GM12878 (cell line): ENCODE results near the gene CPNE5. TPM values are rescaled to one million over a fixed set of nuclear protein-coding genes. Genes with fewer than 3 reads are reported as not detected.

Source experiments
- ATAC-seq: fragments of 200-7000 bp; cut with Tn5 transposase; 3 replicates; pipeline ENCODE4 v1.9.1; 2020; ENCODE audit warnings: mild to moderate bottlenecking, moderate library complexity
- BruUV-seq: library from RNA; stranded (reverse); fragments of 400-500 nt; replicated peaks from 2 replicates; lab custom pipeline; 2021; lab: Mats Ljungman, UMichigan
- CTCF ChIA-PET: fragments of 300-600 bp; sonication (Branson Sonifier 250); formaldehyde crosslinking; extraction: SDS; loops from one replicate; lab custom pipeline; 2021; ENCODE audit warnings: inconsistent platforms; lab: Yijun Ruan, JAX
- POLR2A ChIA-PET: fragments of 350-600 bp; formaldehyde crosslinking; extraction: SDS; loops from one replicate; lab custom pipeline; 2021; ENCODE audit warnings: inconsistent platforms; lab: Charles Lee
- RAD21 ChIA-PET: fragments of 300-600 bp; sonication (Branson Sonifier 250); formaldehyde crosslinking; loops from one replicate; lab custom pipeline; 2023; ENCODE audit warnings: antibody characterized with exemption; ENCODE audit not compliant: unreplicated experiment; lab: Charles Lee
- SMC1A ChIA-PET: fragments of 300-600 bp; sonication (Branson Sonifier 250); formaldehyde crosslinking; loops from one replicate; lab custom pipeline; 2023; ENCODE audit not compliant: unreplicated experiment, uncharacterized antibody; lab: Charles Lee
- DNase-seq: peaks from one replicate; pipeline ENCODE4 v3.0.0-alpha.2; 2011; ENCODE audit warnings: low read depth, low spot score
- FAIRE-seq: peaks from 3 replicates; lab custom pipeline; 2011; peaks lifted over from hg19 to GRCh38; lab: Jason Lieb, UNC
- H2AFZ ChIP-seq: 2 replicates; pipeline ENCODE4 v1.6.0; 2011; ENCODE audit warnings: low read depth, low read length, control low read depth; ENCODE audit not compliant: control insufficient read depth
- H3K27ac ChIP-seq: 2 replicates; pipeline ENCODE4 v1.5.1; 2011; ENCODE audit warnings: control low read depth; ENCODE audit not compliant: control insufficient read depth, insufficient read depth
- H3K27me3 ChIP-seq, 2 experiments: replicated peaks in 1 of 2; 2 replicates each; pipeline versions ENCODE4 v1.6.0 to v1.6.1; 2011; ENCODE audit warnings: low read length in 1 of 2; ENCODE audit not compliant: control insufficient read depth in 2 of 2, insufficient read depth in 2 of 2
- H3K36me3 ChIP-seq, 2 experiments: 2 replicates each; pipeline ENCODE4 v1.5.1; 2011; ENCODE audit warnings: low read length in 1 of 2; ENCODE audit not compliant: control insufficient read depth in 2 of 2, insufficient read depth in 2 of 2
- H3K4me1 ChIP-seq: 2 replicates; pipeline ENCODE4 v1.6.1; 2011; ENCODE audit warnings: mild to moderate bottlenecking, low read length, moderate library complexity, mixed read lengths; ENCODE audit not compliant: control insufficient read depth, insufficient read depth
- H3K4me2 ChIP-seq: 2 replicates; pipeline ENCODE4 v1.6.0; 2011; ENCODE audit warnings: control low read depth; ENCODE audit not compliant: control insufficient read depth, insufficient read depth
- H3K4me3 ChIP-seq: fragments of 200-600 bp; sonication (generic); 2 replicates; pipeline ENCODE4 v1.5.1; 2016
- H3K79me2 ChIP-seq: 2 replicates; pipeline ENCODE4 v1.6.0; 2011; ENCODE audit warnings: low read length; ENCODE audit not compliant: control insufficient read depth, insufficient read depth
- H3K9ac ChIP-seq: 2 replicates; pipeline ENCODE4 v1.8.0; 2011; ENCODE audit warnings: low read length, control low read depth, mixed read lengths; ENCODE audit not compliant: control insufficient read depth, insufficient read depth
- H3K9me3 ChIP-seq: replicated peaks from 3 replicates; pipeline ENCODE4 v1.5.1; 2011; ENCODE audit warnings: mild to moderate bottlenecking, low read length; ENCODE audit not compliant: control insufficient read depth, insufficient read depth
- H4K20me1 ChIP-seq: 2 replicates; pipeline ENCODE4 v1.6.0; 2011; ENCODE audit not compliant: control insufficient read depth, insufficient read depth
- IKZF1 ChIP-seq: fragments of 450-650 bp; conservative IDR thresholded peaks from 2 replicates; pipeline ENCODE4 v1.6.1; 2017; ENCODE audit warnings: antibody characterized with exemption, mild to moderate bottlenecking
- MTA2 ChIP-seq: fragments of 450-650 bp; IDR thresholded peaks from 2 replicates; pipeline ENCODE4 v1.6.1; 2016; ENCODE audit warnings: low read depth, mild to moderate bottlenecking, moderate library complexity
- RAD21 ChIP-seq: IDR thresholded peaks from 2 replicates; pipeline ENCODE4 v1.6.1; 2011; ENCODE audit warnings: mild to moderate bottlenecking, low read depth, low read length, moderate library complexity; ENCODE audit not compliant: insufficient read depth
- SIX5 ChIP-seq: IDR thresholded peaks from 2 replicates; pipeline ENCODE4 v1.6.1; 2011; ENCODE audit warnings: mild to moderate bottlenecking, low read depth, low read length, moderate library complexity; ENCODE audit not compliant: severe bottlenecking
- SUPT20H ChIP-seq: IDR thresholded peaks from 2 replicates; pipeline ENCODE4 v1.6.1; 2011; ENCODE audit warnings: low read depth, mild to moderate bottlenecking, low read length, moderate library complexity, borderline replicate concordance; ENCODE audit not compliant: control insufficient read depth
- SUZ12 ChIP-seq: fragments of 200-600 bp; sonication (generic); IDR thresholded peaks from one replicate; pipeline ENCODE4 v1.6.1; 2018; ENCODE audit warnings: antibody characterized with exemption, mild to moderate bottlenecking; ENCODE audit not compliant: unreplicated experiment
- ZNF687 ChIP-seq: fragments of 450-650 bp; IDR thresholded peaks from 2 replicates; pipeline ENCODE4 v1.6.1; 2017; ENCODE audit warnings: mild to moderate bottlenecking, moderate library complexity
- WGBS: methylation state at CpG from one replicate; pipeline ENCODE4 v1.1.6; 2016; ENCODE audit warnings: low lambda C conversion rate; ENCODE audit not compliant: insufficient replicate concordance, insufficient coverage; ENCODE audit errors: missing lambda C conversion rate; 5-methylcytosine and 5-hydroxymethylcytosine counted together
- in situ Hi-C: fragments of 300-500 bp; cut with MboI; formaldehyde crosslinking; loops from 9 replicates; pipeline ENCODE4 v1.14.3; 2018; ENCODE audit warnings: mixed read lengths
- intact Hi-C: fragments of 100-400 bp; cut with micrococcal nuclease; formaldehyde crosslinking; loops from one replicate; pipeline ENCODE4 v1.14.2; 2022; ENCODE audit not compliant: unreplicated experiment
- polyA plus RNA-seq, 11 experiments: library from polyadenylated mRNA; depleted of rRNA in 4 of 11; unstranded in 6 of 11; stranded (reverse) in 5 of 11; fragments of >200 nt; fragmentation: Nextera tagmentation in 4 of 11; fragmentation: Illumina TruSeq in 1 of 11; extraction: Ambion mirVana in 4 of 11; extraction: Trizol in 1 of 11; gene quantifications; 1 replicate in 1 of 11; 2 replicates in 10 of 11; pipeline versions ENCODE4 v1.2.1 to v1.2.3, GENCODE V29; 2011 to 2016; ENCODE audit warnings: inconsistent platforms in 2 of 11, missing spikeins in 2 of 11, low read depth in 1 of 11
- total RNA-seq, 4 experiments: library from RNA; depleted of rRNA in 3 of 4; stranded (reverse); fragments of >200 nt in 3 of 4; fragmentation: Illumina TruSeq in 1 of 4; extraction: Trizol in 1 of 4; gene quantifications; 2 replicates each; pipeline versions ENCODE4 v1.2.1 to v1.2.3, GENCODE V29; 2013 to 2021
- TF ChIP-seq, protein P1 (sequence below): fragments of 450-650 bp; IDR thresholded peaks from 2 replicates; pipeline ENCODE4 v1.6.1; 2017; ENCODE audit warnings: mild to moderate bottlenecking, low read depth, inconsistent platforms; ENCODE audit not compliant: poor library complexity, severe bottlenecking
- TF ChIP-seq, protein P2 (sequence below): IDR thresholded peaks from 2 replicates; pipeline ENCODE4 v1.6.1; 2012; ENCODE audit warnings: low read depth, low read length, improper control_type of control experiment
- TF ChIP-seq, protein P3 (sequence below): fragments of 450-650 bp; IDR thresholded peaks from 2 replicates; pipeline ENCODE4 v1.6.1; 2017; ENCODE audit warnings: low read depth, mild to moderate bottlenecking, moderate library complexity
- TF ChIP-seq, protein P4 (sequence below): fragments of 150-350 bp; IDR thresholded peaks from 2 replicates; pipeline ENCODE4 v1.6.1; 2016; ENCODE audit warnings: low read depth, low read length

Gene CPNE5
- total and polyA plus RNA-seq, 10 of the 15 experiments (the other 5 are each of a cell fraction or from before 2014, with no cell fraction given), result 2.4 to 39.1 (median 18.2) TPM

GRCh38 chr6:36794713-36795065 lies 44.6 kb downstream of the CPNE5 start:
- no peak for ATAC-seq
- no peak overlapping the region for H2AFZ ChIP-seq
- H3K4me3 ChIP-seq, result no peak overlapping the region
- in situ Hi-C loops (no loop called here), intact Hi-C loops (no loop called here)
- no peaks in the 10 kb centered on the region for H4K20me1 ChIP-seq
- ChIA-PET POLR2A (no interaction called here), SMC1A (no interaction called here), RAD21 (no interaction called here), CTCF (interaction anchor here (2.2 kb wide), 1 partner anchor 10 kb away, joined by 10 read pairs; no protein-coding TSS in a partner anchor)
- H3K36me3 ChIP-seq, result no peaks in the 10 kb centered on the region
- TF ChIP-seq, protein P1, sequence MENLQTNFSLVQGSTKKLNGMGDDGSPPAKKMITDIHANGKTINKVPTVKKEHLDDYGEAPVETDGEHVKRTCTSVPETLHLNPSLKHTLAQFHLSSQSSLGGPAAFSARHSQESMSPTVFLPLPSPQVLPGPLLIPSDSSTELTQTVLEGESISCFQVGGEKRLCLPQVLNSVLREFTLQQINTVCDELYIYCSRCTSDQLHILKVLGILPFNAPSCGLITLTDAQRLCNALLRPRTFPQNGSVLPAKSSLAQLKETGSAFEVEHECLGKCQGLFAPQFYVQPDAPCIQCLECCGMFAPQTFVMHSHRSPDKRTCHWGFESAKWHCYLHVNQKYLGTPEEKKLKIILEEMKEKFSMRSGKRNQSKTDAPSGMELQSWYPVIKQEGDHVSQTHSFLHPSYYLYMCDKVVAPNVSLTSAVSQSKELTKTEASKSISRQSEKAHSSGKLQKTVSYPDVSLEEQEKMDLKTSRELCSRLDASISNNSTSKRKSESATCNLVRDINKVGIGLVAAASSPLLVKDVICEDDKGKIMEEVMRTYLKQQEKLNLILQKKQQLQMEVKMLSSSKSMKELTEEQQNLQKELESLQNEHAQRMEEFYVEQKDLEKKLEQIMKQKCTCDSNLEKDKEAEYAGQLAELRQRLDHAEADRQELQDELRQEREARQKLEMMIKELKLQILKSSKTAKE, result no peak
- TF ChIP-seq SUZ12 (no peak), RAD21 (no peak), IKZF1 (no peak), SUPT20H (no peak), MTA2 (no peak), SIX5 (no peak), ZNF687 (no peak)
- TF ChIP-seq, protein P2, sequence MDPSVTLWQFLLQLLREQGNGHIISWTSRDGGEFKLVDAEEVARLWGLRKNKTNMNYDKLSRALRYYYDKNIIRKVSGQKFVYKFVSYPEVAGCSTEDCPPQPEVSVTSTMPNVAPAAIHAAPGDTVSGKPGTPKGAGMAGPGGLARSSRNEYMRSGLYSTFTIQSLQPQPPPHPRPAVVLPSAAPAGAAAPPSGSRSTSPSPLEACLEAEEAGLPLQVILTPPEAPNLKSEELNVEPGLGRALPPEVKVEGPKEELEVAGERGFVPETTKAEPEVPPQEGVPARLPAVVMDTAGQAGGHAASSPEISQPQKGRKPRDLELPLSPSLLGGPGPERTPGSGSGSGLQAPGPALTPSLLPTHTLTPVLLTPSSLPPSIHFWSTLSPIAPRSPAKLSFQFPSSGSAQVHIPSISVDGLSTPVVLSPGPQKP, result no peak
- TF ChIP-seq, protein P3, sequence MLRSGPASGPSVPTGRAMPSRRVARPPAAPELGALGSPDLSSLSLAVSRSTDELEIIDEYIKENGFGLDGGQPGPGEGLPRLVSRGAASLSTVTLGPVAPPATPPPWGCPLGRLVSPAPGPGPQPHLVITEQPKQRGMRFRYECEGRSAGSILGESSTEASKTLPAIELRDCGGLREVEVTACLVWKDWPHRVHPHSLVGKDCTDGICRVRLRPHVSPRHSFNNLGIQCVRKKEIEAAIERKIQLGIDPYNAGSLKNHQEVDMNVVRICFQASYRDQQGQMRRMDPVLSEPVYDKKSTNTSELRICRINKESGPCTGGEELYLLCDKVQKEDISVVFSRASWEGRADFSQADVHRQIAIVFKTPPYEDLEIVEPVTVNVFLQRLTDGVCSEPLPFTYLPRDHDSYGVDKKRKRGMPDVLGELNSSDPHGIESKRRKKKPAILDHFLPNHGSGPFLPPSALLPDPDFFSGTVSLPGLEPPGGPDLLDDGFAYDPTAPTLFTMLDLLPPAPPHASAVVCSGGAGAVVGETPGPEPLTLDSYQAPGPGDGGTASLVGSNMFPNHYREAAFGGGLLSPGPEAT, result no peak
- TF ChIP-seq, protein P4, sequence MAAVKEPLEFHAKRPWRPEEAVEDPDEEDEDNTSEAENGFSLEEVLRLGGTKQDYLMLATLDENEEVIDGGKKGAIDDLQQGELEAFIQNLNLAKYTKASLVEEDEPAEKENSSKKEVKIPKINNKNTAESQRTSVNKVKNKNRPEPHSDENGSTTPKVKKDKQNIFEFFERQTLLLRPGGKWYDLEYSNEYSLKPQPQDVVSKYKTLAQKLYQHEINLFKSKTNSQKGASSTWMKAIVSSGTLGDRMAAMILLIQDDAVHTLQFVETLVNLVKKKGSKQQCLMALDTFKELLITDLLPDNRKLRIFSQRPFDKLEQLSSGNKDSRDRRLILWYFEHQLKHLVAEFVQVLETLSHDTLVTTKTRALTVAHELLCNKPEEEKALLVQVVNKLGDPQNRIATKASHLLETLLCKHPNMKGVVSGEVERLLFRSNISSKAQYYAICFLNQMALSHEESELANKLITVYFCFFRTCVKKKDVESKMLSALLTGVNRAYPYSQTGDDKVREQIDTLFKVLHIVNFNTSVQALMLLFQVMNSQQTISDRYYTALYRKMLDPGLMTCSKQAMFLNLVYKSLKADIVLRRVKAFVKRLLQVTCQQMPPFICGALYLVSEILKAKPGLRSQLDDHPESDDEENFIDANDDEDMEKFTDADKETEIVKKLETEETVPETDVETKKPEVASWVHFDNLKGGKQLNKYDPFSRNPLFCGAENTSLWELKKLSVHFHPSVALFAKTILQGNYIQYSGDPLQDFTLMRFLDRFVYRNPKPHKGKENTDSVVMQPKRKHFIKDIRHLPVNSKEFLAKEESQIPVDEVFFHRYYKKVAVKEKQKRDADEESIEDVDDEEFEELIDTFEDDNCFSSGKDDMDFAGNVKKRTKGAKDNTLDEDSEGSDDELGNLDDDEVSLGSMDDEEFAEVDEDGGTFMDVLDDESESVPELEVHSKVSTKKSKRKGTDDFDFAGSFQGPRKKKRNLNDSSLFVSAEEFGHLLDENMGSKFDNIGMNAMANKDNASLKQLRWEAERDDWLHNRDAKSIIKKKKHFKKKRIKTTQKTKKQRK, result no peak
- peaks cover 2 to 5% of the 10 kb centered on the region in 2 experiments; a peak in 2 of 4 replicates for H3K27me3 ChIP-seq
- no peak overlapping the region for H3K4me2 ChIP-seq
- no peak overlapping the region for H3K27ac ChIP-seq
- H3K79me2 ChIP-seq, result no peaks in the 10 kb centered on the region
- WGBS, result 78% methylated on average over 5 of the region's 5 CpGs
- FAIRE-seq, result no peak
- no peaks in the 10 kb centered on the region for H3K9me3 ChIP-seq
- no TSS peak for BruUV-seq
- DNase-seq, result no peak
- no peak overlapping the region for H3K9ac ChIP-seq
- H3K4me1 ChIP-seq, result no peaks in the 10 kb centered on the region
